ENCODE measurements around the gene LDLRAD4. TPM values are rescaled to one million over a fixed set of nuclear protein-coding genes. Genes with fewer than 3 reads are reported as not detected.
A peak's percentile ranks its signal among the peaks of the same experiment; 100 is the strongest.

Gene LDLRAD4
- polyA plus RNA-seq, 3 donors: 10.3 to 11.5 (median 10.9) TPM

- DNase-seq (ENCODE audit: extremely low read depth in 1 of 11, low read depth in 9 of 11, low spot score in 4 of 11): no peak
These were observed 92.6 kb downstream of the LDLRAD4 start for GRCh38 chr18:13311193-13311592.

GRCh38 chr18:13312515-13312914, 94.0 kb downstream of the LDLRAD4 start:
- no peak for DNase-seq (ENCODE audit: extremely low read depth in 1 of 11, low read depth in 9 of 11, low spot score in 4 of 11)

- DNase-seq (ENCODE audit: extremely low read depth in 1 of 11, low read depth in 9 of 11, low spot score in 4 of 11): no peak
These were observed 94.6 kb downstream of the LDLRAD4 start for GRCh38 chr18:13313006-13313686.

- no peak for DNase-seq (ENCODE audit: extremely low read depth in 1 of 11, low read depth in 9 of 11, low spot score in 4 of 11)
These were observed 96.4 kb downstream of the LDLRAD4 start for GRCh38 chr18:13315000-13315399.

GRCh38 chr18:13316063-13316462, 97.5 kb downstream of the LDLRAD4 start:
- DNase-seq (ENCODE audit: extremely low read depth in 1 of 11, low read depth in 9 of 11, low spot score in 4 of 11): no peak

- DNase-seq (ENCODE audit: extremely low read depth in 1 of 11, low read depth in 9 of 11, low spot score in 4 of 11): no peak
These were observed 99.2 kb downstream of the LDLRAD4 start for GRCh38 chr18:13317801-13318200.

GRCh38 chr18:13318731-13319501, 100.4 kb downstream of the LDLRAD4 start:
- no peak for DNase-seq (ENCODE audit: extremely low read depth in 1 of 11, low read depth in 9 of 11, low spot score in 4 of 11)

GRCh38 chr18:13319629-13320028, 101.1 kb downstream of the LDLRAD4 start:
- no peak for DNase-seq (ENCODE audit: extremely low read depth in 1 of 11, low read depth in 9 of 11, low spot score in 4 of 11)

- DNase-seq (ENCODE audit: extremely low read depth in 1 of 11, low read depth in 9 of 11, low spot score in 4 of 11): no peak
These were observed 101.5 kb downstream of the LDLRAD4 start for GRCh38 chr18:13320096-13320495.

- DNase-seq (ENCODE audit: extremely low read depth in 1 of 11, low read depth in 9 of 11, low spot score in 4 of 11): no peak
These were observed 102.4 kb downstream of the LDLRAD4 start for GRCh38 chr18:13320891-13321425.

GRCh38 chr18:13321923-13322322, 103.4 kb downstream of the LDLRAD4 start:
- no peak for DNase-seq (ENCODE audit: extremely low read depth in 1 of 11, low read depth in 9 of 11, low spot score in 4 of 11)

GRCh38 chr18:13323186-13323585, 104.6 kb downstream of the LDLRAD4 start:
- DNase-seq (ENCODE audit: extremely low read depth in 1 of 11, low read depth in 9 of 11, low spot score in 4 of 11): no peak

GRCh38 chr18:13324880-13325279, 106.3 kb downstream of the LDLRAD4 start:
- DNase-seq (ENCODE audit: extremely low read depth in 1 of 11, low read depth in 9 of 11, low spot score in 4 of 11): no peak

- no peak for DNase-seq (ENCODE audit: extremely low read depth in 1 of 11, low read depth in 9 of 11, low spot score in 4 of 11)
These were observed 109.7 kb downstream of the LDLRAD4 start for GRCh38 chr18:13328213-13328612.

GRCh38 chr18:13330996-13331395, 112.4 kb downstream of the LDLRAD4 start:
- DNase-seq (ENCODE audit: extremely low read depth in 1 of 11, low read depth in 9 of 11, low spot score in 4 of 11): peak in 2 of 11 donors; percentile 26 to 30

- DNase-seq (ENCODE audit: extremely low read depth in 1 of 11, low read depth in 9 of 11, low spot score in 4 of 11): no peak
These were observed 113.3 kb downstream of the LDLRAD4 start for GRCh38 chr18:13331846-13332245.

GRCh38 chr18:13332874-13333273, 114.3 kb downstream of the LDLRAD4 start:
- no peak for DNase-seq (ENCODE audit: extremely low read depth in 1 of 11, low read depth in 9 of 11, low spot score in 4 of 11)

GRCh38 chr18:13335903-13336302, 117.3 kb downstream of the LDLRAD4 start:
- no peak for DNase-seq (ENCODE audit: extremely low read depth in 1 of 11, low read depth in 9 of 11, low spot score in 4 of 11)

GRCh38 chr18:13336841-13337240, 118.3 kb downstream of the LDLRAD4 start:
- no peak for DNase-seq (ENCODE audit: extremely low read depth in 1 of 11, low read depth in 9 of 11, low spot score in 4 of 11)

GRCh38 chr18:13337369-13337768, 118.8 kb downstream of the LDLRAD4 start:
- no peak for DNase-seq (ENCODE audit: extremely low read depth in 1 of 11, low read depth in 9 of 11, low spot score in 4 of 11)
